ENCODE measurements around the gene MT1X.

MT1X gene

DNA sequence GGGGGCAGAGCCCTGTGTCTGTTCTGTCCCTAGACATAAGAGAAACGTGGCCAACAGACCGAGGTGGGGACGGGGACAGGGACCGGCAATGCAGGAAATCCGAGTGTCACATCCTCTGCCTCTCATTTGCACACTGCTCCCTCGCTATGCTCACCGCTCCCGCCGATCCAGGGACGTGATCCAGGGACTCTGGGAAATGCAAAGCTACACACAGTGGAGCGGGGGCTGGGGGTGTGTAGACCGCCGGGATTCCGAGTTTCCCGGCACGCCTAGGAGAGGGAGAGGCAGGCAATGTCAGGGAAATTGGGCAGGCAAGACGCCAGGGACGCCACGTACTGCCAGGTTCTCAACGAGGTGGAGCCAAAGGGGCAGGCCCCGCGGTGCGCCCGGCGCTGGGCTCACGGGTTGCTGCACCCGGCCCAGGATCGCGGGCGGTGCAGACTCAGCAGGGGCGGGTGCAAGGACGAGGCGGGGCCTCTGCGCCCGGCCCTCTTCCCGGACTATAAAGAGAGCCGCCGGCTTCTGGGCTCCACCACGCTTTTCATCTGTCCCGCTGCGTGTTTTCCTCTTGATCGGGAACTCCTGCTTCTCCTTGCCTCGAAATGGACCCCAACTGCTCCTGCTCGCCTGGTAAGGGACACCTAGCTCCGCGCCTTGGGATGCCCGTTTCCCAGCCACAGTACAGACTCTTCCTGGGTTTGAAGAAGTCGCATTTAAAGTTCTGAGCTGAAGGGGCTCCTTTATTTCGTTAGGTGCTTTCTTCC, at the start of gene MT1X:
TSS of gene MT1X (plus strand) at position 532 of the 764 bp plus-strand sequence. CDS start at position 603, 71 bp downstream.
- peak within 1 kb of the TSS; percentile 91 for H2AFZ ChIP-seq (ENCODE audit: low read depth, low read length)
- peak within 1 kb of the TSS; percentile 90 to 93 for H3K4me3 ChIP-seq (ENCODE audit: low read depth in 1 of 2, low read length in 2 of 2)
- H4K20me1 ChIP-seq (ENCODE audit: insufficient read depth, low read length) = no peaks in the 10 kb centered on the region
- DNase-seq (peak; percentile 91), ATAC-seq (ENCODE audit: insufficient read depth, low read depth) (peak; percentile 99)
- no peaks in the 10 kb centered on the region for H3K9me3 ChIP-seq (ENCODE audit: insufficient read depth, low read length, severe bottlenecking)
- peak within 1 kb of the TSS; percentile 99 for H3K4me2 ChIP-seq (ENCODE audit: insufficient read depth, low read length)
- H3K9ac ChIP-seq (ENCODE audit: low read depth, low read length) = peak within 1 kb of the TSS; percentile 92
- H3K4me1 ChIP-seq (ENCODE audit: insufficient read depth, low read length) = peaks cover 24% of the 10 kb centered on the region
- H3K27ac ChIP-seq (ENCODE audit: low read length) = peak within 1 kb of the TSS; percentile 90
- H3K36me3 ChIP-seq (ENCODE audit: insufficient read depth, low read length) = no peaks in the 10 kb centered on the region
- peaks cover 3% of the 10 kb centered on the region for H3K27me3 ChIP-seq (ENCODE audit: insufficient read depth, low read length, poor library complexity)
- TF ChIP-seq, protein P1, sequence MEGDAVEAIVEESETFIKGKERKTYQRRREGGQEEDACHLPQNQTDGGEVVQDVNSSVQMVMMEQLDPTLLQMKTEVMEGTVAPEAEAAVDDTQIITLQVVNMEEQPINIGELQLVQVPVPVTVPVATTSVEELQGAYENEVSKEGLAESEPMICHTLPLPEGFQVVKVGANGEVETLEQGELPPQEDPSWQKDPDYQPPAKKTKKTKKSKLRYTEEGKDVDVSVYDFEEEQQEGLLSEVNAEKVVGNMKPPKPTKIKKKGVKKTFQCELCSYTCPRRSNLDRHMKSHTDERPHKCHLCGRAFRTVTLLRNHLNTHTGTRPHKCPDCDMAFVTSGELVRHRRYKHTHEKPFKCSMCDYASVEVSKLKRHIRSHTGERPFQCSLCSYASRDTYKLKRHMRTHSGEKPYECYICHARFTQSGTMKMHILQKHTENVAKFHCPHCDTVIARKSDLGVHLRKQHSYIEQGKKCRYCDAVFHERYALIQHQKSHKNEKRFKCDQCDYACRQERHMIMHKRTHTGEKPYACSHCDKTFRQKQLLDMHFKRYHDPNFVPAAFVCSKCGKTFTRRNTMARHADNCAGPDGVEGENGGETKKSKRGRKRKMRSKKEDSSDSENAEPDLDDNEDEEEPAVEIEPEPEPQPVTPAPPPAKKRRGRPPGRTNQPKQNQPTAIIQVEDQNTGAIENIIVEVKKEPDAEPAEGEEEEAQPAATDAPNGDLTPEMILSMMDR (IDR thresholded peaks at IDR 0.05; ENCODE audit: borderline replicate concordance, extremely low read depth, low read length, poor library complexity, severe bottlenecking) = no peak
- TF ChIP-seq EZH2 (IDR thresholded peaks at IDR 0.05; ENCODE audit: borderline replicate concordance, low read depth, low read length, severe bottlenecking) = no peak
- H3K79me2 ChIP-seq (ENCODE audit: insufficient read depth, low read length) = no peaks in the 10 kb centered on the region

DNA sequence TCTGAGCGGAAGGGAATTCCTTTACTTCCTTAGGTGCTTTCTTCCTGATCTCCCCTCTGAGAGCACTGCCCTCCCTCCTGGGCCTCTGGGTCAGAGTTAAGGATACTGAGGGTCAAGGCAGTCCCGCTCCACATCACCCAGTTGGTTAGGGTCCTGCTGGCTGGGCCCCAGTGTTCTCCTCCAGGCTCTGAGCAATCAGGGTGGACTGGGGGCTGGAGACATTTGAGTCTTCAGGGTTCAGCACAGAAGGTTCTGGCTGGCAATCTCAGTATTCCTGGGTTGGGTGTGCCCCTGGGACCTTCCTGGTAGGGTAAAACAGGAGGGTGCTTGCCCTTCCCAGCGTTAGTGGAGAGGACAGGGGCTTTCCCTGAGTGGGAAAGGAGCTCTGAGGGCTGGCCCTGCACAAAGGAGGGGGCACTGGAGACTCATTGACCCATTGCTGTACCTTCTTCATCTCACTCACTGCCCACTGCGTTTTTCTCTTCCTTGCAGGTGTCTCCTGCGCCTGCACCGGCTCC, 49.4 kb upstream of the MT1X start:
- Histone ChIP-seq H3K4me2 (ENCODE audit: insufficient read depth, low read length) (no peak overlapping the region), H4K20me1 (ENCODE audit: insufficient read depth, low read length) (no peaks in the 10 kb centered on the region), H3K4me3 (ENCODE audit: low read depth in 1 of 2, low read length in 2 of 2) (no peak overlapping the region), H3K79me2 (ENCODE audit: insufficient read depth, low read length) (no peaks in the 10 kb centered on the region), H2AFZ (ENCODE audit: low read depth, low read length) (no peak overlapping the region), H3K4me1 (ENCODE audit: insufficient read depth, low read length) (no peaks in the 10 kb centered on the region), H3K27me3 (ENCODE audit: insufficient read depth, low read length, poor library complexity) (peaks cover 28% of the 10 kb centered on the region), H3K9ac (ENCODE audit: low read depth, low read length) (no peak overlapping the region), H3K27ac (ENCODE audit: low read length) (no peak overlapping the region), H3K9me3 (ENCODE audit: insufficient read depth, low read length, severe bottlenecking) (no peaks in the 10 kb centered on the region), H3K36me3 (ENCODE audit: insufficient read depth, low read length) (no peaks in the 10 kb centered on the region)
- TF ChIP-seq, protein P1 (IDR thresholded peaks at IDR 0.05; ENCODE audit: borderline replicate concordance, extremely low read depth, low read length, poor library complexity, severe bottlenecking) = no peak
- no peak for TF ChIP-seq EZH2 (IDR thresholded peaks at IDR 0.05; ENCODE audit: borderline replicate concordance, low read depth, low read length, severe bottlenecking)
- DNase-seq (no peak), ATAC-seq (ENCODE audit: insufficient read depth, low read depth) (no peak)

DNA sequence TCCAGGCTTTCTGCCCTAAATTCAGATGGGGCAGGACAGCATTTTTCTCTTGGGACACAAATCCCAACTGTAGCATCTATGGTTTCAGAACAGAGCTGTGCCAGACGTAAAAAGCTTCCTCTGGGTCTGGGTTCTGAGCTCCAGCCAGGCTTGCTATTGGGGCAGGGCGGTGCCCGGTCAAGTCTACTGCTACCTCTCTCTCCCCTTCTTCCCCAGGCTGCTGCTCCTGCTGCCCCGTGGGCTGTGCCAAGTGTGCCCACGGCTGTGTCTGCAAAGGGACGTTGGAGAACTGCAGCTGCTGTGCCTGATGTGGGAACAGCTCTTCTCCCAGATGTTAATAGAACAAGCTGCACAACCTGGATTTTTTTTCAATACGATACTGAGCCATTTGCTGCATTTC, 48.7 kb upstream of the MT1X start:
- Histone ChIP-seq H3K27me3 (ENCODE audit: insufficient read depth, low read length, poor library complexity) (peaks cover 28% of the 10 kb centered on the region), H3K9me3 (ENCODE audit: insufficient read depth, low read length, severe bottlenecking) (no peaks in the 10 kb centered on the region)
- TF ChIP-seq, protein P1 (IDR thresholded peaks at IDR 0.05; ENCODE audit: borderline replicate concordance, extremely low read depth, low read length, poor library complexity, severe bottlenecking) = no peak
- TF ChIP-seq EZH2 (IDR thresholded peaks at IDR 0.05; ENCODE audit: borderline replicate concordance, low read depth, low read length, severe bottlenecking) = no peak

More for the DNA sequence above, 48.7 kb upstream of the MT1X start:
- DNase-seq (no peak), ATAC-seq (ENCODE audit: insufficient read depth, low read depth) (no peak)
- Histone ChIP-seq H3K4me2 (ENCODE audit: insufficient read depth, low read length) (no peak overlapping the region), H3K9ac (ENCODE audit: low read depth, low read length) (no peak overlapping the region), H3K27ac (ENCODE audit: low read length) (no peak overlapping the region), H3K79me2 (ENCODE audit: insufficient read depth, low read length) (no peaks in the 10 kb centered on the region), H3K4me1 (ENCODE audit: insufficient read depth, low read length) (no peaks in the 10 kb centered on the region), H3K36me3 (ENCODE audit: insufficient read depth, low read length) (no peaks in the 10 kb centered on the region), H2AFZ (ENCODE audit: low read depth, low read length) (no peak overlapping the region), H4K20me1 (ENCODE audit: insufficient read depth, low read length) (no peaks in the 10 kb centered on the region), H3K4me3 (ENCODE audit: low read depth in 1 of 2, low read length in 2 of 2) (no peak overlapping the region)
